GM12878 (cell line): ENCODE measurements around the gene ADAMTS2.

Experiments used
- BMI1 ChIP-seq: fragments of 450-650 bp; IDR thresholded peaks from 2 replicates; pipeline ENCODE4 v1.6.1; 2016; ENCODE audit warnings: mild to moderate bottlenecking, moderate library complexity, borderline replicate concordance
- CHD4 ChIP-seq: fragments of 200-600 bp; sonication (generic); IDR thresholded peaks from 2 replicates; pipeline ENCODE4 v1.6.1; 2016; ENCODE audit warnings: mild to moderate bottlenecking
- HCFC1 ChIP-seq: fragments of 150-350 bp; IDR thresholded peaks from 2 replicates; pipeline ENCODE4 v1.6.1; 2014; ENCODE audit warnings: low read length
- MTA2 ChIP-seq: fragments of 450-650 bp; IDR thresholded peaks from 2 replicates; pipeline ENCODE4 v1.6.1; 2016; ENCODE audit warnings: low read depth, mild to moderate bottlenecking, moderate library complexity
- RAD21 ChIP-seq: IDR thresholded peaks from 2 replicates; pipeline ENCODE4 v1.6.1; 2011; ENCODE audit warnings: mild to moderate bottlenecking, low read depth, low read length, moderate library complexity; ENCODE audit not compliant: insufficient read depth
- TBL1XR1 ChIP-seq: IDR thresholded peaks from 2 replicates; pipeline ENCODE4 v1.6.1; 2012; ENCODE audit warnings: low read depth, low read length, improper control_type of control experiment
- TF ChIP-seq, protein P1 (sequence below): fragments of 450-650 bp; IDR thresholded peaks from 2 replicates; pipeline ENCODE4 v1.6.1; 2017; ENCODE audit warnings: borderline replicate concordance
- TF ChIP-seq, protein P2 (sequence below): IDR thresholded peaks from 2 replicates; pipeline ENCODE4 v1.6.1; 2011; ENCODE audit warnings: borderline replicate concordance, low read depth, mild to moderate bottlenecking, moderate library complexity, mixed read lengths, low read length; ENCODE audit not compliant: insufficient read depth; ENCODE audit errors: extremely low read length
- TF ChIP-seq, protein P3 (sequence below), 3 experiments: IDR thresholded peaks in 2 of 3; conservative IDR thresholded peaks in 1 of 3; 2 replicates each; pipeline ENCODE4 v1.5.1; 2011; ENCODE audit warnings: low read depth in 3 of 3, low read length in 3 of 3, mild to moderate bottlenecking in 3 of 3, control low read depth in 2 of 3, moderate library complexity in 2 of 3, inconsistent platforms in 1 of 3, mixed read lengths in 1 of 3; ENCODE audit not compliant: control insufficient read depth in 2 of 3, insufficient read depth in 1 of 3; ENCODE audit errors: extremely low read depth in 1 of 3

DNA sequence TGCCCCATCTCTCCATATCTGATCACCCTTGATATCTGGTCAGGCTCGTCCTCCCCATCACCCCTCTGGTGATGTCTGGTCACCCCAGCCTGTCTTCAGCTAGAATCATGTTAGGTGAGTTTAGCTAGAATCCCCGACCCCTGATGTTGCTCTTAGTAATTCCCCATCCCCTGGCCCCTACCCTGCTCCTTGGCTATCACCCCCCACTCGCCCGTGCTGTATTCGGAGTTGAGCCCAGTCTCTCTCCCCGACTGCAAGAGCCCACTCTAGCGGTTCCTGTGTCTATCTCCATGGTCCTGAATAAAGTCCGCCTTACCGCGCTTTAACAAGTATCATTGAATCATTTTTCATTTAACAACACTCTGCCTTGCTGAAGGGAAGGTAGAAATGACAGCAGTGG, 33.7 kb downstream of the ADAMTS2 start:
- TF ChIP-seq, protein P1, sequence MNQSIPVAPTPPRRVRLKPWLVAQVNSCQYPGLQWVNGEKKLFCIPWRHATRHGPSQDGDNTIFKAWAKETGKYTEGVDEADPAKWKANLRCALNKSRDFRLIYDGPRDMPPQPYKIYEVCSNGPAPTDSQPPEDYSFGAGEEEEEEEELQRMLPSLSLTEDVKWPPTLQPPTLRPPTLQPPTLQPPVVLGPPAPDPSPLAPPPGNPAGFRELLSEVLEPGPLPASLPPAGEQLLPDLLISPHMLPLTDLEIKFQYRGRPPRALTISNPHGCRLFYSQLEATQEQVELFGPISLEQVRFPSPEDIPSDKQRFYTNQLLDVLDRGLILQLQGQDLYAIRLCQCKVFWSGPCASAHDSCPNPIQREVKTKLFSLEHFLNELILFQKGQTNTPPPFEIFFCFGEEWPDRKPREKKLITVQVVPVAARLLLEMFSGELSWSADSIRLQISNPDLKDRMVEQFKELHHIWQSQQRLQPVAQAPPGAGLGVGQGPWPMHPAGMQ, result no peak
- TF ChIP-seq CHD4 (no peak), TBL1XR1 (no peak), MTA2 (no peak), BMI1 (no peak), RAD21 (no peak), HCFC1 (no peak)
- TF ChIP-seq, protein P2, sequence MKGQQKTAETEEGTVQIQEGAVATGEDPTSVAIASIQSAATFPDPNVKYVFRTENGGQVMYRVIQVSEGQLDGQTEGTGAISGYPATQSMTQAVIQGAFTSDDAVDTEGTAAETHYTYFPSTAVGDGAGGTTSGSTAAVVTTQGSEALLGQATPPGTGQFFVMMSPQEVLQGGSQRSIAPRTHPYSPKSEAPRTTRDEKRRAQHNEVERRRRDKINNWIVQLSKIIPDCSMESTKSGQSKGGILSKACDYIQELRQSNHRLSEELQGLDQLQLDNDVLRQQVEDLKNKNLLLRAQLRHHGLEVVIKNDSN, result no peak
- TF ChIP-seq, protein P3, sequence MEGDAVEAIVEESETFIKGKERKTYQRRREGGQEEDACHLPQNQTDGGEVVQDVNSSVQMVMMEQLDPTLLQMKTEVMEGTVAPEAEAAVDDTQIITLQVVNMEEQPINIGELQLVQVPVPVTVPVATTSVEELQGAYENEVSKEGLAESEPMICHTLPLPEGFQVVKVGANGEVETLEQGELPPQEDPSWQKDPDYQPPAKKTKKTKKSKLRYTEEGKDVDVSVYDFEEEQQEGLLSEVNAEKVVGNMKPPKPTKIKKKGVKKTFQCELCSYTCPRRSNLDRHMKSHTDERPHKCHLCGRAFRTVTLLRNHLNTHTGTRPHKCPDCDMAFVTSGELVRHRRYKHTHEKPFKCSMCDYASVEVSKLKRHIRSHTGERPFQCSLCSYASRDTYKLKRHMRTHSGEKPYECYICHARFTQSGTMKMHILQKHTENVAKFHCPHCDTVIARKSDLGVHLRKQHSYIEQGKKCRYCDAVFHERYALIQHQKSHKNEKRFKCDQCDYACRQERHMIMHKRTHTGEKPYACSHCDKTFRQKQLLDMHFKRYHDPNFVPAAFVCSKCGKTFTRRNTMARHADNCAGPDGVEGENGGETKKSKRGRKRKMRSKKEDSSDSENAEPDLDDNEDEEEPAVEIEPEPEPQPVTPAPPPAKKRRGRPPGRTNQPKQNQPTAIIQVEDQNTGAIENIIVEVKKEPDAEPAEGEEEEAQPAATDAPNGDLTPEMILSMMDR (IDR thresholded peaks at IDR 0.05 in 2 of 3, conservative IDR thresholded peaks at IDR 0.05 in 1 of 3; ENCODE audit: control insufficient read depth in 2 of 3, extremely low read depth in 1 of 3, insufficient read depth in 1 of 3, low read depth in 3 of 3, low read length in 3 of 3), result no peak
